Osteoblast (primary cell): ENCODE data around the gene FAM151A. TPM values are rescaled to one million over a fixed set of nuclear protein-coding genes. Genes with fewer than 3 reads are reported as not detected.

ENCODE experiments used
- DNase-seq: peaks from one replicate; pipeline ENCODE4 v3.0.0; 2011; ENCODE audit warnings: low spot score, mixed read lengths; ENCODE audit not compliant: insufficient read length; ENCODE audit errors: missing footprints
- H2AFZ ChIP-seq: 2 replicates; pipeline ENCODE4 v1.6.0; 2011; ENCODE audit warnings: mild to moderate bottlenecking, low read length
- H3K27ac ChIP-seq: 2 replicates; pipeline ENCODE4 v1.5.1; 2011; ENCODE audit warnings: mild to moderate bottlenecking, low read depth, low read length, moderate library complexity
- H3K27me3 ChIP-seq: 2 replicates; pipeline ENCODE4 v1.6.0; 2012; ENCODE audit warnings: mild to moderate bottlenecking, control low read depth, inconsistent platforms, low read length, moderate library complexity; ENCODE audit not compliant: insufficient read depth
- H3K36me3 ChIP-seq: 2 replicates; pipeline ENCODE4 v1.5.1; 2011; ENCODE audit warnings: mild to moderate bottlenecking, low read length, control low read depth, moderate library complexity; ENCODE audit not compliant: insufficient read depth
- H3K4me1 ChIP-seq: 2 replicates; pipeline ENCODE4 v1.5.1; 2011; ENCODE audit warnings: mild to moderate bottlenecking, low read length, control low read depth, moderate library complexity; ENCODE audit not compliant: insufficient read depth
- H3K4me2 ChIP-seq: 2 replicates; pipeline ENCODE4 v1.6.0; 2011; ENCODE audit warnings: mild to moderate bottlenecking, low read length; ENCODE audit not compliant: insufficient read depth
- H3K4me3 ChIP-seq: fragments of 200-600 bp; sonication (generic); 3 replicates; pipeline ENCODE4 v1.5.1; 2012; ENCODE audit warnings: mild to moderate bottlenecking, low read length, inconsistent platforms; ENCODE audit not compliant: insufficient read depth
- H3K79me2 ChIP-seq: 2 replicates; pipeline ENCODE4 v1.6.0; 2012; ENCODE audit warnings: mild to moderate bottlenecking, low read length, control low read depth, inconsistent platforms; ENCODE audit not compliant: insufficient read depth
- H3K9me3 ChIP-seq: 2 replicates; pipeline ENCODE4 v1.5.1; 2011; ENCODE audit warnings: low read depth, low read length, control low read depth
- H4K20me1 ChIP-seq: 2 replicates; pipeline ENCODE4 v1.6.0; 2012; ENCODE audit warnings: mild to moderate bottlenecking, low read length, control low read depth; ENCODE audit not compliant: insufficient read depth
- CTCF ChIP-seq: IDR thresholded peaks from 2 replicates; pipeline ENCODE4 v1.5.1; 2011; ENCODE audit warnings: mild to moderate bottlenecking, low read depth, low read length, moderate library complexity; ENCODE audit errors: extremely low read depth
- total RNA-seq: library from RNA; depleted of rRNA; stranded (reverse); fragments of >200 nt; gene quantifications from 2 replicates; pipeline ENCODE4 v1.2.3, GENCODE V29; 2012

The FAM151A gene
- total RNA-seq, 1 donor: not detected

- Histone ChIP-seq H3K4me1 (peaks cover 4% of the 10 kb centered on the region), H3K4me3 (no peak overlapping the region), H3K27me3 (no peaks in the 10 kb centered on the region), H3K9me3 (no peaks in the 10 kb centered on the region), H3K79me2 (no peaks in the 10 kb centered on the region), H4K20me1 (no peaks in the 10 kb centered on the region), H3K27ac (no peak overlapping the region), H3K36me3 (no peaks in the 10 kb centered on the region), H2AFZ (no peak overlapping the region), H3K4me2 (no peak overlapping the region)
- no peak for DNase-seq
- TF ChIP-seq CTCF: no peak
Measured at GRCh38 chr1:54577612-54578011, 45.7 kb downstream of the FAM151A start.

GRCh38 chr1:54575605-54576290, 47.6 kb downstream of the FAM151A start:
- H3K27me3 ChIP-seq: no peaks in the 10 kb centered on the region
- no peak for TF ChIP-seq CTCF
- no peaks in the 10 kb centered on the region for H4K20me1 ChIP-seq
- DNase-seq: peak; percentile 27
- H3K79me2 ChIP-seq: no peaks in the 10 kb centered on the region
- H3K9me3 ChIP-seq: no peaks in the 10 kb centered on the region
- no peak overlapping the region for H3K27ac ChIP-seq
- no peaks in the 10 kb centered on the region for H3K4me1 ChIP-seq
- no peak overlapping the region for H3K4me2 ChIP-seq
- H3K4me3 ChIP-seq: no peak overlapping the region
- no peaks in the 10 kb centered on the region for H3K36me3 ChIP-seq
- H2AFZ ChIP-seq: no peak overlapping the region

- Histone ChIP-seq H3K9me3 (no peaks in the 10 kb centered on the region), H3K36me3 (no peaks in the 10 kb centered on the region), H3K79me2 (no peaks in the 10 kb centered on the region), H3K4me3 (no peak overlapping the region), H4K20me1 (no peaks in the 10 kb centered on the region), H3K27ac (no peak overlapping the region), H3K4me1 (no peaks in the 10 kb centered on the region), H2AFZ (no peak overlapping the region), H3K4me2 (no peak overlapping the region), H3K27me3 (no peaks in the 10 kb centered on the region)
- TF ChIP-seq CTCF: no peak
- peak; percentile 30 for DNase-seq
Measured at GRCh38 chr1:54575161-54575560, 48.2 kb downstream of the FAM151A start.

DNA sequence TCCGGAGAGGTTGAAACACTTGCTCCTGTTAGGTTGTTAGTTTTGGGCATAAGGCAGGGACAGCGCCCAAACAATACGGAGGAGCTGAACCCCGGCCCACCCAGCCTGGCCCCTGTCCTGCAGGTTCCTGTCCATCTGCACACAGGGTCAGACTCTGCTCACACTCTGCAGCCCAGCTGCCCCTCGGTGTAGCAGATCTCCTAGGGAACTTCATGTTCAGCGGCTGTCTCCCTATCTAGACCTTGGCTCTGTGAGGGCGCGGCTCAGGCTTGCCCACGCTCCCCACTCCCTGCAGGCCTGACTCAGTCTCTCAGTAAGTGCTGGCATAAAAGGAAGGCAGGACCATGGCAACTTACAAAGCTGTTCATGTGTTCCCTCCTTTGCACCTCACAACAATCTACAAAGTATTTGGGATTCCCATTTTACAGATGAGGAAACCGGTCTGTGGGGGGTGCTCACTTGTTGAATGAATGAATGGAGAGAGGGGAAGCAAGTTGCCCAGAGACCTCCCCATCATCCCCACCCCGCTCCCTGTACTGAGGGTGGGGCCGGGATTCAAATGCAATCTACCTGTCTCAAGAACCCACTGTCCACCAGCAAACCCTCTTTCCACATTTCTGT, 49.1 kb downstream of the FAM151A start:
- no peak for TF ChIP-seq CTCF
- Histone ChIP-seq H3K4me1 (no peaks in the 10 kb centered on the region), H3K27me3 (no peaks in the 10 kb centered on the region)

More for the DNA sequence above, 49.1 kb downstream of the FAM151A start:
- Histone ChIP-seq H2AFZ (no peak overlapping the region), H3K9me3 (no peaks in the 10 kb centered on the region), H3K27ac (no peak overlapping the region), H3K4me2 (no peak overlapping the region), H3K79me2 (no peaks in the 10 kb centered on the region), H3K4me3 (no peak overlapping the region), H4K20me1 (no peaks in the 10 kb centered on the region), H3K36me3 (no peaks in the 10 kb centered on the region)
- DNase-seq: peak; percentile 51
